GM12873 (cell line): ENCODE results near the gene MYBPC3.

Source experiments
- TF ChIP-seq, protein P1 (sequence below): IDR thresholded peaks from 2 replicates; pipeline ENCODE4 v1.5.1; 2012; ENCODE audit warnings: low read depth, mild to moderate bottlenecking, moderate library complexity, low read length, control low read depth; ENCODE audit not compliant: insufficient read depth; ENCODE audit errors: missing control alignments

MYBPC3 gene

DNA sequence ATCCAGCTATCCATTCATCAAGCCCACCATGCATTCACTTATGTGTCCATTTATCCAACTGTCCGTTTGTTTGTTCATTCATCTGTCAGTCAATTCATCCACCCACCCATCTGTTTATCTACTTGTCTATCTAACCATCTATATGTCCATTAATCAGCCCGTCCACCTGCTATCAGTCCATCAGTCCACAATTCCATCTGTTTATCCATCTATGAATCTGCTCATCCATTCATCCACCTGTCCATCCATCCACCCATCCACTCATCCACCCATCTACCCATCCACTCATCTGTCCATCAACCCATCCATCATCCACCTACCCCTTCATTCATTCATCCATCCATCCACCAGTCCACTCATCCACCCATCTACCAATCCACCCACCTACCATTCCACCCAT, 26.8 kb upstream of the MYBPC3 start:
- TF ChIP-seq, protein P1, sequence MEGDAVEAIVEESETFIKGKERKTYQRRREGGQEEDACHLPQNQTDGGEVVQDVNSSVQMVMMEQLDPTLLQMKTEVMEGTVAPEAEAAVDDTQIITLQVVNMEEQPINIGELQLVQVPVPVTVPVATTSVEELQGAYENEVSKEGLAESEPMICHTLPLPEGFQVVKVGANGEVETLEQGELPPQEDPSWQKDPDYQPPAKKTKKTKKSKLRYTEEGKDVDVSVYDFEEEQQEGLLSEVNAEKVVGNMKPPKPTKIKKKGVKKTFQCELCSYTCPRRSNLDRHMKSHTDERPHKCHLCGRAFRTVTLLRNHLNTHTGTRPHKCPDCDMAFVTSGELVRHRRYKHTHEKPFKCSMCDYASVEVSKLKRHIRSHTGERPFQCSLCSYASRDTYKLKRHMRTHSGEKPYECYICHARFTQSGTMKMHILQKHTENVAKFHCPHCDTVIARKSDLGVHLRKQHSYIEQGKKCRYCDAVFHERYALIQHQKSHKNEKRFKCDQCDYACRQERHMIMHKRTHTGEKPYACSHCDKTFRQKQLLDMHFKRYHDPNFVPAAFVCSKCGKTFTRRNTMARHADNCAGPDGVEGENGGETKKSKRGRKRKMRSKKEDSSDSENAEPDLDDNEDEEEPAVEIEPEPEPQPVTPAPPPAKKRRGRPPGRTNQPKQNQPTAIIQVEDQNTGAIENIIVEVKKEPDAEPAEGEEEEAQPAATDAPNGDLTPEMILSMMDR, result no peak

DNA sequence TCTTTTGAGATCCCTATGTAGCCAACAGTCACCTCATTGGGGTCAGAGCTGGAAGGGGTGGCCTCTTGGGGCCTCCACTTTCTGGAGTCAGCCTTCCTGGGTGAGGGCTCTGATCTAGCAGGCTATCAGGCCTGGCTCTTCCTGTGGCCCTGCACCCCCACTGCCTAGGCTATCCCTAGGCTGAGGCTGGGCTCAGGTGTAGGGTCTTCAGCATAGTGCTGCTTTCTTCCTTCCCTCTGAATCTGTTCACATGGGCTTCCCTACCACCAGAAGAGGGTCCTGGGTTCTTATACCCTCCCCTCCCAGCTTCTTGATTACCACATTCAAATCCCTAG, 26.3 kb upstream of the MYBPC3 start:
- TF ChIP-seq, protein P1, result no peak

DNA sequence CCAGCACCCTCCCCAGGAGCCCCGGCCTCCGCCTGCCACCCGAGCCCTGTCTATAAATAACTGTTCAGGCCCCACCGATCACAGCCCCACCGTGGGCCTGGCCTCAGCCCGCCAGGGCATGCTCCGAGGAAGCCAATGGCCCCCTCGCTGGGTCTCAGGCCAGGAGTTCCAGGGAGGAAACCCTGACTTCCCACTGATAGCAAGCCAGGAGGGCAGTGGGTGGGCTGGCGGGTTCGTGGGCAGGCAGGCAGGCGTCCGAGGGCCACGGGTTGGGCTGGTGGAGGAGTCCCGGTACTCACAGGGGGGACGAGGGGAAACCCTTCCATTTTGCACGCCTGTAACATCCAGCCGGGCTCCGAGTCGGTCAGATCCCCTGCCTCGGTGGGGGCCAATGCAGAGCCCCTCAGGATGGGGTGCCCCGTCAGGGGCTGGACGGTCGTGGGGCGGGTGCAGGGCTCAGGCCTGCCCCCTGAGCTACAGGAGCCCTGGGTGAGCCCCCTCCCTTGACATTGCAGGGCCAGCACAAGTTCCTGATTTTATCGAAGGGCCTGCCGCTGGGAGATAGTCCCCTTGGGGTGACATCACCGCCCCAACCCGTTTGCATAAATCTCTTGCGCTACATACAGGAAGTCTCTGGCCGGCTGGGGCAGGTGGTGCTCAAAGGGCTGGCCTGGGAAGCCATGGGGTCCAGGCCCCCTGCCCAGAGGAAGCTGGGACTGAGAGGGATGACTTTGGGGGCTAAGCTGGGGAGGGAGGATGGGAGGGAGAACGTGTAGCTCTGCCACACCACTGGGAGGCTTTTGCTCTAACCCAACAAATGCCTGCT, 25.7 kb upstream of the MYBPC3 start, which contains the start of gene SPI1:
Gene SPI1 (minus strand): TSS at position 538 of the 826 bp plus-strand sequence. CDS start 194 bp downstream, at position 344.
- TF ChIP-seq, protein P1, result no peak

DNA sequence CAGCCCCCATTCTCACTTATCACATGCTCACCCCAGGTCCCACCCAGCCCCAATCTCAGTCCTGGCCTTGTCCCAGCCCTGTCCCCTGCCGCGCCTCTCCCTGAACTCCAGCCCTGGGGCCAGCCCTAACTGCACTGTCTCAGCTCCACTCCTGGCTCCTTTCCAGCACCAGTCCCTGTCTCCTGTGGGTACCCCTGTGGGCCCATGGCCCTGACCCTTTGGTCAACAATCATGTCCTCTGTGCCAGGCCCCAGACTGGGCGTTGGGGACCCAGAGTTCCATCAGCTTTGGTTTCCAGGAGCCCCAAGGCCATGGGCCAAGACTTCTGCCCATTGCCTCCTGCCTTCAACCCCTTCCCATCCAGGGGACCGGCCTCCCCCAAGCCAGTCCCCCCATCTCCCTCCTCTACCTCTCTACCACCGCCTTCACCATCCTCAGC, 25.1 kb upstream of the MYBPC3 start:
- TF ChIP-seq, protein P1, result no peak

DNA sequence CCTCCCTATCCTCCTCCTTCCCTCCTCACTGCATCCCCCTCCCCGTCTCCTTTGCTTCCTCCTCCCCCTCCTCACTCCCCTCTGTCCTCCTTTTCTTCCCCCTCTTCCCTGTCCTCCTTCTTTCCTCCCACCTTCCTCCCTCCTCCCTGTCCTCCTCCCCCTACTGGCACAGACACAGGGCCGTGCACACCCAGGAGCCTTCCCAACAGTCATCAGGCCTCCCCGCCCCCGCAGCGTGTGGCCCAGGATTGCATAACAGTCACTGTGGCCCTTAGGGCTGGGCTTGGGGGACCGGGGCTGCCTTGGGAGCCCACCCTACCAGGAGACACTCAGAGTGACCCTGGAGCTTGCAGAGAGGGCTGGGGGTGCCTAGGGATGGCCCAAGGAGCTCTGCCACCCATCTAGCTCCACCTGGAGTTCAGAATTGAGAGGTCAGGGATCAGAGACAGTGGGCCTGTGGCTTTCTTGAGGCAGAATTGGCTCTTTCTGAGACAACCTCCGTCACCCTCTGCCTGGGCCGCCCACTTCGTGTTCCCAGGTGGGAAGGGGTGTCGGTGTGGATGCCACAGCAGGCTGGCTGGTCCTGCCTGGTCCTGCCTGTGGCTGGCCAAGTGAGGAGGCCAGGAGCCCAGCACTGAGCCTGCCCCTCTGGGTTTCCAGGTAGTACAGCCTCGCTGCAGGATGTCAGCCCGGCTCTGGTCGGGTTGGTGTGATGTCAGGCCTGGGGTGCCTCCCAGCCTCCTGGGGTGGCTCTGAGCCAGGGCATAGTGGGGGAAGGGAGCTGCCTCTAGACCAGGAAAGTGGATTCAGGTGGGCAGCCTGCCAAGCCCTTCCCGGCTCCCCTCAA, 24.2 kb upstream of the MYBPC3 start:
- TF ChIP-seq, protein P1, result peak; percentile 29

DNA sequence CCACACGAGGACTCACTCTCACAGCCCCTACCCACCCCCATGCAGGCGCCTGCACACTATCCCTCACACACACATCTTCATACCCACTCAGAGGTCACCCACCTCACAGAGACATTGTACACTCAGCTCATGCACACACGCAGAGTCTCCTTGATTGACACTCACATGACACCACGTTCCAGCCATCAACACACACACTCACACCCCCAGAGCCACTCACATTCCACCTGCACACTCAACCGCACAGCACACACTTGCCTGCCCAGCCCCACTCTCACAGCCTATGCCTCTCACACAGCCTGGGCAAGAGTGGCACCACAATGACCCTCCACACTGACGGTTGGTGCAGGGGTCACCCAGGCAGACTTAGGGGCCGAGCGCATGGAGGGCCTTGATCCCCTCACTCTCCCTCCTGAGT, 23.6 kb upstream of the MYBPC3 start:
- TF ChIP-seq, protein P1, result no peak

DNA sequence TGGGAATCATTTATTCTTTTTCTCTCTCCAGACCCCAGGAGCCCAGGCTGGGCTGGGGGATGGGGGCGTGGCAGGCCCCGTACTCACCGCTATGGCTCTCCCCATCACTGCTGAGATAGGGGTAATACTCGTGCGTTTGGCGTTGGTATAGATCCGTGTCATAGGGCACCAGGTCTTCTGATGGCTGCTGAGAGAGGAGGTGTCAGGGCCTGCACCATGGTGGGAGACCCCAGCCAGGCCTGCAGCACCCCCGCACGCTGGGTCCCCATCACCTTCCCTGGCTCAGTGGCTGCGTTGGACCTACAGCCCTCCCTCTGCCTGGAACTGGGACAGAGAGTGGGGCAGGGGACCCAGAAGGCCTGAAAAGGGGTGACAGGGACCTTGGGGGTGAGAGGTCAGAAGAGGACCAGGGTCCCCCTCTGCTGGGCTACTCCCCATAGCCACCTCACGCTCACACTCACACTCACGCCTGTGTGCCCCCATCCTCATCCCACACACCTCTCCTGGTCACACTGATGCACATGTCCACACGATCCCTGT, 23.1 kb upstream of the MYBPC3 start:
- TF ChIP-seq, protein P1, result no peak
